GM18867 (cell line): Measurements from ENCODE around the gene ATP11A.

Experiments
- ATAC-seq: cut with Tn5 transposase; IDR thresholded peaks from one replicate; pipeline ENCODE4 v1.9.1; 2021; ENCODE audit warnings: mild to moderate bottlenecking, moderate library complexity; ENCODE audit not compliant: unreplicated experiment

The ATP11A gene

DNA sequence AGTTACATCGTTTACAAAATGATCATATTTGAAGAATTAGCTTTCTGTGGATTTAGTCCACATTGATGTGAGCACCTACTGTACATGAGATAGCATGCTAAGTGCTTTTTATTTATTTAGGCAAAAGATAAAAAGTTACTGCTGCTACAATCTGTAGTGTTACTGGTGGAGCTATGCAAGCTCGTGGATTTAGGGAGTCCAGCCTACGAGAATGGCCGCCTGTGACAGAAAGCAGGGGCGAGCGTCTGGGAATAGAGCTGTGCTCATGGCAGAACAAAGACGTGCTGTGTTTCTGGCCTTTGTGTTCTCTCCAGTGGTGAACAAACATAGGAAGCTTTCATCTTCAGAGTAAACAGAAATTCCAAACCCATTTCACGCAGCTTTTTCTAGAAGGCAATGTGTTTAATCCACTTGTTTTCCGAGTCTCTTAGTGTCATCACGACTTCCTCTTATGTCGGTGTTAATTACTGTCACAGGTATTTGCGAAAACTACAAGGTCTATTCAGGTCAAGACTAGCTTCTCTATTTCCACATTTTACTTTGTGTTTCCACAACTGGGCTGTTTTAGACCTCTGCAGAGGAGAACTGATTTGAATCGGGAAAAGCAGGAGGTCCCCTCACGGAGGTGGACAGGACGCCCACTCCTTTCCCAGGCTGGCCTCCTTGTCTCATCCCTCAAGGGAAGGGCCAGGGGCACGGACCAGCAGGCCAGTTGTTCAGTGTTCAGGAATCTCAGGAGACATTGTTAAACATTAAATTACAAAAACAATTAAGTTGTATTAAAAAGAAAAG lies 67.3 kb downstream of the ATP11A start:
- ATAC-seq: no peak

GRCh38 chr13:112757759-112758086 lies 67.9 kb downstream of the ATP11A start:
- no peak for ATAC-seq

DNA sequence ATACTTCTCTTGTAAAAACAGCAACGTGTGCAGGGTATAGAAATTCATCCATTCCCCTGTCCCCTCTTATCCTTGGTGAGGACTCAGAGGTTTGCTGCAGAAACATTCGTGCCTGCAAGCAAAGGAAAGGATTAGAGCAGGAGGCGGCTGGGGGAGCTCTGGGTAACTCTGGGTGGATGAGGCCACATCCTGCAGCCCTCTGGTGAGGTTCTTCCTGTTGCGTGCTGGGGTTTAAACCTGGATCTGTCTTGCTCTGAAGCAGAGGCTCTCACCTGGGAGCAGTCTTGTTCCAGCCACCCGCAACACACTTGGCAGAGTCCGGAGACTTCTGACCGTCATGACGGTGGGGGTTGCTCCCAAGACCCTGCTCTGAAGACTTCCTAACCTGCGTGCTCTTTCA lies 69.2 kb downstream of the ATP11A start:
- ATAC-seq: no peak

GRCh38 chr13:112759827-112760226 lies 70.0 kb downstream of the ATP11A start:
- ATAC-seq: no peak

DNA sequence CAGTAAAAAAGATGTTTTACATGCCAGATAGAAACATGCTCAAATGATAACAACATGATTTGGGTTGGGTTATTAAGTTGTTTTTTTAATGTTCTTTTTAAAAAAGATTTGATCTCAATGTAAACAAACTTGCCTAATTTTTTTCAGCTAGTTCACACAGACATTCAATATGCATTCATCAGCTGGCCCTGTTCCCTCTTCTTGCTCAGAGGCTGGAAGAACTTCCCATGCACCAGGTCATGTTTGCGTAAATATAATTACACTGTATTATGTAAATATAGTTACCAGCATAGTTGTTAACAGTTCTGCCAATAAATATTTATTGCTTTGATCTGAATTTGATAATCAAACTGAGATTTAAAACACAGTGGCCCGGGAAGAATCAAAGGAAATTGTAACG lies 70.6 kb downstream of the ATP11A start:
- no peak for ATAC-seq

DNA sequence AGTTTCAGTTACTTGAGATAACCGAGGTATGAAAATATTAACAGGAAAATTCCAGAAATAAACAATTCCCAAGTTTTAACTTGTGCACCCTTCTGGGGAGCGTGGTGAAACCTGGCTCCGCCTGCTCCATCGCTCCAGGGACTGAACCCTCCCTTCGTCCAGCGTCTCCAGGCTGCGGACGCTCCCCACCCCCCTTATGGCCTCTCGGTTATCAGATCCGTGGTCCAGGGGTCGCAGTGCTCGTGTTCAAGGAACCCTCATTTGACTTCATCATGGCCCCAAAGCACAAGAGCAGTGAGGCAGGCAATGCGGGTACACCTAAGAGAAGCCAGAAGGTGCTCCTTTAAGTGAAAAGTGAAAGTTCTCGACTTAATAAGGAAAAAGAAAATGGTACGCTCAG lies 71.1 kb downstream of the ATP11A start:
- no peak for ATAC-seq

DNA sequence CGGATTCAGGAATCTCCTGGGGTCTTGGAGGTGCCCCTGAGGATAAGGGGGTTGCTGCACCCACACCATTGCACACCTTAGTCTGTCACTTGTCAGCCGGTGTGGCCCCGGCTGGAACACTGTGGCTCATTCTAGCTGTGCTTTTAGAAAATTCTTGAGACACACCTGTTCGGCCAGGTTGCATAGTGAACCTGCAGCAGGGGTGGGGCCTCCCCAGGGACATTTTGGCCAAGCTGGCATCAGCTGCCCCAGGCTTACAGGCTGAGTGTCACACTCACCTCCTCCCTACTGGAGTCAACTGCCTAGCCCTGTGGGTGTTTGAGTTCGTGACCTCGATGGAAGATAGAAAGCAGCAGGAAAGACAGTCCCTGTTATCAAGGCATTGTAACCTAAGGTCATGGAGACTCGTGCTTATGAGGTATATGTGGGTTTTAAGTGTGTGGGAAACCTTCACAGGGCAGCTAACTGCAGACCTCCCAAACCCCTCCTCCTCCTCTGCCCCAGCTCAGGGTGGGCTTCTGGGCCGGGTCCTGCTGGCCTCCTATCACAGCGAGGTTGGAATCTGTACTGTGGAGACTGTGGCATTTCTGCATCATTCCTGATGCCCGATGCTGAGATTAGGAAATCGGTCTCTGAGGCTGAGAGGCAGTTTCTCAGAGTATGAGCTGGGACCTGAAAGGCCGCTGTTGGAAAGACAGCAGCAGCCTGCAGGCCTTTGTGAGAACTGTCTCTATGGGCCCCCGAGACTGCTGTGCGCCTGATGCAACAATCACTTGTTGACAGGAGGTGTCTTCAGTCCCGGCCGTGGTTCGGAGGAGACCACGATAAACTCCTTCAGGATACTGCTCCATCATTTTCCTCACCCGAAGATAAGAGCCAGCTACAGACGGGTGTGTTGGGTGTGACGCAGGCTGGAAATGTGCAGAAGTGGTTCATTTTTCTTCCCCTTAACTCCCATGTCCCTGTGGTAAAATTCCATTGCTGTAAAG lies 72.2 kb downstream of the ATP11A start:
- no peak for ATAC-seq

- no peak for ATAC-seq
These were observed 72.8 kb downstream of the ATP11A start for GRCh38 chr13:112762690-112763080.

- ATAC-seq: no peak
These were observed 74.2 kb downstream of the ATP11A start for GRCh38 chr13:112764028-112764427.

GRCh38 chr13:112764864-112765561 lies 75.2 kb downstream of the ATP11A start:
- ATAC-seq: no peak

DNA sequence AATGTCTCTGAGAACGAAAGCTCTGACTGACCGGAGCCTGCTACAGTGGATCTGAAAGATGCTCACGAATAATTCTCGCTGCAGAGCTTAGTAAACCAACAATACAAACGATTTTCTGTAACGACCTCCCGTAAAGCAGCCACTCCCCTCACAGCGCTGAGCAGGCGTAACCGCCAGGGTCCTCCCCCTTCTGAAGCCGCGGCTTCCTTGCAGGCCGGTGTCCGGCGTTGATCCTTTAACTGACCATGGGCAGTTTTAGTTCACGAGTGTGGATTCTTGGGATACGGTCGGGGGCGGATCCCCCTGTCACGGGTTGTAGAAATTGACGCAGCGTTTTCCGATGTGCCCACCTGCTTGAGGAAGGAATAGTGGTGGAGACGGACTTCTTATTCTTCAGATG lies 75.9 kb downstream of the ATP11A start:
- ATAC-seq: no peak

DNA sequence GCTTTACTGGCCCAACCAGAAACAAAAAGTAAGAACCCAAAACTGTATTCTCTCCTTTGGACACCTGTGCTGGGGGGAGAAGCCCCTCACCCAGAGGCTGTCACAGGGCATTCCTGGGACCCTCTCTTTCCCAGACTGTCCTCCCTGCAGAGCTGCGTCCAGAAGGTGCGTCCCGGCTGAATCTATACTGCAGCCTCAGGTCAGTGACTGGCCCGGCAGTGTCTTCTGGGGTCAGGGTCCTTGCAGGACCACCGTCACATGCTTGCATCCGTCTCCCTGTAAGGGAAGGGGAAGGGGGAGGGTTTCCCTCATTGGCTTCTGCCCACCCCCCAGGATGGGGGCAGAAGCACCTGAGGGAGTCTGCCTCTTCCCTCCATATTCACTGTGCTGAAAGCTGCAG lies 76.5 kb downstream of the ATP11A start:
- no peak for ATAC-seq

GRCh38 chr13:112767506-112768471 lies 78.0 kb downstream of the ATP11A start:
- peak; percentile 63 for ATAC-seq

DNA sequence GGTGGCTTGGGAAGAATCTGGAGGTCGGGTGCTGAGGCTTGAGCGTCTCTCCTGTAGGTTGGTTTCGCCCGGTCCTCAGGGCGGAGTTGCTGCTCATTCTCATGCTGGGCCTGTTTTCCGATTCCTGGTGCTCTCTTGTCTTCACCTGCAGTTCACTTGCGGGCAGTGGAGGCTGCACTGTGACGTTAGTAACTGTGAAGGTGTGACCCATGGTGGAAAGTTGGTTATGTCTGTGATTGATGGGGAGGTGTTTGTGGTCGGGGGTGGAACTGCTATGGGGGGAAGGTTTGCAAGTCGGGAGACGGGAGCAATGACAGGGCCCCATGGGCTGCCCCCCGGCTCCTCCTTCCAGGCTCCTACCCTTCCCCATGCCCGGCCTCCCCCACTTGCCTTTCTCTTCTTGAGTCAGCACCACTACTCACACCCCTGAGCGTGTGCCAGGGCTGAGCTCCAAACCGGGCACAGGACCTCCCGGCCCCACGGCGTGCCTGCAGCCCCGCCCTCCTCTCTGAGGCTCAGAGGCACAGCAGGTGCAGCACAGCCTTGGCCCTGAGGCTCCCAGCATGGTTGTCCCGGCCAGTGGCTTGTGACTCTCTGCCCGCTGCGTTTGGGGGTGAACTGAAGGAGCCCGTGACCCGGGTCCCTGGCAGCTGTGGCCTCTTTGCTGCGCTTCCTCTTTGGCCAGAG lies 79.1 kb downstream of the ATP11A start:
- peak; percentile 65 for ATAC-seq

DNA sequence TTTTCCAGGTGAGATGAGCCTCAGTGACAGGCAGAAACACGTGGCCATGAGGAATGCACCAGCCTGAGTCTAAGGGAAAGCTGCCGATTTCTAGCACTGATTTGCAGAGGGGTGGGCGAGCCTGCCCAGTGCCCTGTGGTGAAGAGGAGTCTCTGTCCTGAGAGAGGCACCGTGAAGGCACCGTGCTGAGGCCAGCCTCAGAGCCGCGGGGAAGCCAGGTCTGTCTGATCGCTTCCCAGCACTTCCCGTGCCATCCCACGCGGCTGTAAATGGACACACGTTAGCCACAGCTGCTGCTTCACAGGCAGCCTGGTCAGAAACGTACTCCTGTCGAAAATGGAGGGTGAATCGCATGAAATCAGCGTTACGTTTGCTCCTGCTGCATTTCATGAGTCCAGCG lies 79.8 kb downstream of the ATP11A start:
- ATAC-seq: no peak

GRCh38 chr13:112770504-112770903 lies 80.7 kb downstream of the ATP11A start:
- no peak for ATAC-seq

- ATAC-seq: no peak
These were observed 81.5 kb downstream of the ATP11A start for GRCh38 chr13:112771139-112771876.

- no peak for ATAC-seq
These were observed 82.2 kb downstream of the ATP11A start for GRCh38 chr13:112771877-112772538.

DNA sequence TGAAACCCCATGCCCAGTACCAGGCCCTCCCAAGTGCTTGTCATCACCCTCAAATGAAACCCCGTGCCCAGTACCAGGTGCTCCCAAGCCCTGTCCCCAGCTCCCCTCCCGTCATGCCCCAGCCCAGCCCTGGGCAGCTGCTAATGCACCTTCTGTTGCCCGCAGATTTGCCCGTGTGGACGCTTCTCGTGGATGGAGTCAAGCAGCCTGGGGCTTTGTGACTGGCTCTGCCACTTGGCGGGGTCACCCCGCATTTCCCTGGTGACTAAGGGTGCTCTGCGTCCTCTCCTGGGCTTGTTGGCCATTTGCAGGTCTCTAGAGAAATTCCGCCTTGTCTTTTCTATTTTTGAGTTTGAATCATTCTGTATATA lies 82.7 kb downstream of the ATP11A start:
- ATAC-seq: no peak
